Measurements from ENCODE around the gene FBXW12. TPM values are rescaled to one million over a fixed set of nuclear protein-coding genes. Genes with fewer than 3 reads are reported as not detected.
A peak's percentile ranks its signal among the peaks of the same experiment; 100 is the strongest.

The FBXW12 gene
- total RNA-seq, 4 donors from 2014 or later = not detected

- H3K9me3 ChIP-seq = no peaks in the 10 kb centered on the region
- in situ Hi-C loops (cut with MboI; ENCODE audit: low sequenced_read_pairs in 4 of 4) (loop anchor here (5.0 to 10.0 kb wide), 4 partner anchors 35 to 165 kb away; no protein-coding TSS in a partner anchor), intact Hi-C loops (cut with DNase I; ENCODE audit: low total_unique reads) (loop anchor here (1.0 to 5.0 kb wide), 3 partner anchors 36 to 205 kb away; no protein-coding TSS in a partner anchor)
- peaks cover 0 to 6% of the 10 kb centered on the region in 2 donors for H3K36me3 ChIP-seq
- ATAC-seq (no peak), DNase-seq (no peak)
- no peak overlapping the region for H3K4me3 ChIP-seq
- no peak for TF ChIP-seq POLR2A (IDR thresholded peaks at IDR 0.05)
- TF ChIP-seq, protein P1, sequence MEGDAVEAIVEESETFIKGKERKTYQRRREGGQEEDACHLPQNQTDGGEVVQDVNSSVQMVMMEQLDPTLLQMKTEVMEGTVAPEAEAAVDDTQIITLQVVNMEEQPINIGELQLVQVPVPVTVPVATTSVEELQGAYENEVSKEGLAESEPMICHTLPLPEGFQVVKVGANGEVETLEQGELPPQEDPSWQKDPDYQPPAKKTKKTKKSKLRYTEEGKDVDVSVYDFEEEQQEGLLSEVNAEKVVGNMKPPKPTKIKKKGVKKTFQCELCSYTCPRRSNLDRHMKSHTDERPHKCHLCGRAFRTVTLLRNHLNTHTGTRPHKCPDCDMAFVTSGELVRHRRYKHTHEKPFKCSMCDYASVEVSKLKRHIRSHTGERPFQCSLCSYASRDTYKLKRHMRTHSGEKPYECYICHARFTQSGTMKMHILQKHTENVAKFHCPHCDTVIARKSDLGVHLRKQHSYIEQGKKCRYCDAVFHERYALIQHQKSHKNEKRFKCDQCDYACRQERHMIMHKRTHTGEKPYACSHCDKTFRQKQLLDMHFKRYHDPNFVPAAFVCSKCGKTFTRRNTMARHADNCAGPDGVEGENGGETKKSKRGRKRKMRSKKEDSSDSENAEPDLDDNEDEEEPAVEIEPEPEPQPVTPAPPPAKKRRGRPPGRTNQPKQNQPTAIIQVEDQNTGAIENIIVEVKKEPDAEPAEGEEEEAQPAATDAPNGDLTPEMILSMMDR (IDR thresholded peaks at IDR 0.05 in 4 of 5, conservative IDR thresholded peaks at IDR 0.05 in 1 of 5) = no peak
- H3K27me3 ChIP-seq = no peaks in the 10 kb centered on the region
- H3K27ac ChIP-seq = no peak overlapping the region
- H3K4me1 ChIP-seq = peaks cover 18 to 21% of the 10 kb centered on the region in 2 donors
Measured at GRCh38 chr3:48436855-48437254, 64.8 kb downstream of the FBXW12 start.

DNA sequence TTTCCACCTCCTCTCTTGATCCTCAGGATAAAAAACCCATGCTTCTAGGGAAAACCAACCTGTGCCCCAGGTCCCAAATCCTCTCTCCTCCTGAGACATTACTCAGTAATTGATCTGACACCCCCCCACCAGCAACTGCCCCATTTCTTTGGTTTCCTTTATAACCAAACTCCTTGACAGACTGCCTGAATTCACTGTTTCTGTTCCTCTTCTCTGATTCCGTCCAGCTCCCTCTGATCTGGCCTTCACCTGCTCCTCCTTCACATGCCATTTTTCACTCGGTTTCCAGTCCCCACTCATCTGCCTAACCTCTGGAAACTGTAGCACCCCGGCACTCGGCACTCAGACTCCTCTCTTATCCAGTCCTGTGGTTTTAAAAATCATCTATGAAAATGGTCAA is 65.8 kb downstream of the FBXW12 start:
- Histone ChIP-seq H3K36me3 (peaks cover 0 to 9% of the 10 kb centered on the region in 2 donors), H3K27ac (no peak overlapping the region), H3K4me3 (no peak overlapping the region), H3K27me3 (no peaks in the 10 kb centered on the region), H3K9me3 (no peaks in the 10 kb centered on the region), H3K4me1 (peaks cover 21 to 24% of the 10 kb centered on the region in 2 donors)
- intact Hi-C loops (cut with DNase I; ENCODE audit: low total_unique reads) = loop anchor here (5.0 kb wide), 1 partner anchor 206 kb away; no protein-coding TSS in a partner anchor
- TF ChIP-seq, protein P1 (IDR thresholded peaks at IDR 0.05 in 4 of 5, conservative IDR thresholded peaks at IDR 0.05 in 1 of 5) = no peak
- no peak for TF ChIP-seq POLR2A (IDR thresholded peaks at IDR 0.05)
- no peak for DNase-seq
- no peak for ATAC-seq
- in situ Hi-C loops (cut with MboI; ENCODE audit: low sequenced_read_pairs in 4 of 4) = loop anchor here (5.0 to 10.0 kb wide), 4 partner anchors 36 to 166 kb away; no protein-coding TSS in a partner anchor

GRCh38 chr3:48439820-48440589 is 68.0 kb downstream of the FBXW12 start, which contains the start of the genes CCDC51 and TMA7:
Gene CCDC51 (minus strand): TSS chr3:48440119. CDS start chr3:48435128, 4,991 bp downstream.
Gene TMA7 (plus strand): TSS chr3:48440257. CDS start chr3:48440297, 40 bp downstream.
- TF ChIP-seq, protein P1 (IDR thresholded peaks at IDR 0.05 in 4 of 5, conservative IDR thresholded peaks at IDR 0.05 in 1 of 5) = no peak
- peak; percentile 84 to 95 for TF ChIP-seq POLR2A (IDR thresholded peaks at IDR 0.05)
- no peaks in the 10 kb centered on the region for H3K27me3 ChIP-seq

DNA sequence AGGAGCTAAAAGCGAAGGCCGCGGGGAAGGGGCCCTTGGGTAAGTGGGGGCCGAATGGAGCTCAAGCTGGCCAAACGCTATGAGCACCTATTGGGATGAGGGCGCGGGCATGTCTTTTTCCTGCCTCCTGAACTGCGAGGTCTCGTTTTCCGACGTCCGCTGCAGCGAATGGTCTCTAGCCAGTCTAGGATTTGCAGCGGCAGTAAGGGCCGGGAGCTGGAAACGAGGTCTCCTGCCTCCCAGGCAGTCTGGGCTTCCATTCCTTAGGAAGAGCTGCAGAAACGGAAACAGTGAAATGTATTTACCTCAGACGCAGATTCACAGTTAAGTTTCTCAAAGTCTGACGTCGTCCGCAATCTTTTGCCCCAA is 68.6 kb downstream of the FBXW12 start:
- DNase-seq (no peak), ATAC-seq (peak in 1 of 2 donors; percentile 12)
- H3K4me3 ChIP-seq = peak overlapping the region; percentile 74 to 95 (median 92)

More at GRCh38 chr3:48439820-48440589, 68.0 kb downstream of the FBXW12 start, which contains the start of the genes CCDC51 and TMA7:
- in situ Hi-C loops (cut with MboI; ENCODE audit: low sequenced_read_pairs in 4 of 4) (loop anchor here (5.0 to 10.0 kb wide), 4 partner anchors 38 to 168 kb away; no protein-coding TSS in a partner anchor), intact Hi-C loops (cut with DNase I; ENCODE audit: low total_unique reads) (loop anchor here (2.0 to 10.0 kb wide), 3 partner anchors 117 to 1275 kb away; partner anchors contain the start of genes PFKFB4 and SETD2)
- H3K36me3 ChIP-seq = peaks cover 0 to 26% of the 10 kb centered on the region in 2 donors
- ATAC-seq (peak; percentile 96 to 97), DNase-seq (peak; percentile 98)
- peak within 1 kb of the TSS; percentile 85 to 96 (median 94) for H3K27ac ChIP-seq
- H3K9me3 ChIP-seq = no peaks in the 10 kb centered on the region
- peaks cover 21 to 24% of the 10 kb centered on the region in 2 donors for H3K4me1 ChIP-seq
- H3K4me3 ChIP-seq = peak within 1 kb of the TSS; percentile 74 to 95 (median 92)

More for the DNA sequence above, 68.6 kb downstream of the FBXW12 start:
- intact Hi-C loops (cut with DNase I; ENCODE audit: low total_unique reads) (loop anchor here (2.0 to 10.0 kb wide), 2 partner anchors 116 to 1276 kb away; partner anchors contain the start of genes PFKFB4 and SETD2), in situ Hi-C loops (cut with MboI; ENCODE audit: low sequenced_read_pairs in 4 of 4) (no loop called here)
- peak overlapping the region; percentile 85 to 96 (median 94) for H3K27ac ChIP-seq
- peaks cover 0 to 26% of the 10 kb centered on the region in 2 donors for H3K36me3 ChIP-seq
- TF ChIP-seq, protein P1 (IDR thresholded peaks at IDR 0.05 in 4 of 5, conservative IDR thresholded peaks at IDR 0.05 in 1 of 5) = no peak
- TF ChIP-seq POLR2A (IDR thresholded peaks at IDR 0.05) = no peak
- H3K27me3 ChIP-seq = no peaks in the 10 kb centered on the region
- H3K4me1 ChIP-seq = peaks cover 23 to 24% of the 10 kb centered on the region in 2 donors
- no peaks in the 10 kb centered on the region for H3K9me3 ChIP-seq
